Heart left ventricle (tissue), 13 donors: Measurements from ENCODE around the gene BDH1.
"Not testable (repeated sequence)": the region's sequence is repeated elsewhere in the genome, so short reads cannot be mapped to it uniquely, and the experiment has no call there.

Experiments used
- POLR2A ChIP-seq, 2 donors: fragments of 450-650 bp; IDR thresholded peaks; one replicate each; pipeline ENCODE4 v1.6.1; 2017; ENCODE audit warnings: antibody characterized with exemption in 2 of 2, mild to moderate bottlenecking in 2 of 2, moderate library complexity in 2 of 2
- TF ChIP-seq, protein P1 (sequence below), 12 donors: fragments of 200-600 bp; sonication (generic) in 4 of 12; IDR thresholded peaks; one replicate each; pipeline versions ENCODE4 v1.5.0 to v1.8.0; 2018 to 2022; ENCODE audit warnings: antibody characterized with exemption in 12 of 12, mild to moderate bottlenecking in 5 of 12
- donor health status: ischemic (EF 13 %, LVEDD 7.1; RV severe dilation, severe dysfunction).
- donor health status: DM: no; HTN: yes; CAD: no.
- donor health status: DM: no; HTN: no; CAD: no.
- donor health status: ischemic (EF 25% LVEDD 6.9; RV normal size, moderate dysfunction).
- donor health status: ischemic (EF 25% LVEDD 5.7; RV mildly dilated, moderate dysfunction).
- donor health status: ischemic (EF 35%, LVEDD 5.7; RV mildly dilated, moderate dysfunction).
- donor health status: nonischemic (EF 11% LVEDD 7.7; RV severe dilation, severe dysfunction).
- donor health status: DM: yes; HTN: yes; CAD: no.
- donor health status: PGD.
- donor health status: ischemic (EF 29% LVEDD 5.4; RV normal size, mild dysfunction).
- donor health status: nonischemic (EF 23%, LVEDD 6.1; RV moderate dilation, normal function).

DNA sequence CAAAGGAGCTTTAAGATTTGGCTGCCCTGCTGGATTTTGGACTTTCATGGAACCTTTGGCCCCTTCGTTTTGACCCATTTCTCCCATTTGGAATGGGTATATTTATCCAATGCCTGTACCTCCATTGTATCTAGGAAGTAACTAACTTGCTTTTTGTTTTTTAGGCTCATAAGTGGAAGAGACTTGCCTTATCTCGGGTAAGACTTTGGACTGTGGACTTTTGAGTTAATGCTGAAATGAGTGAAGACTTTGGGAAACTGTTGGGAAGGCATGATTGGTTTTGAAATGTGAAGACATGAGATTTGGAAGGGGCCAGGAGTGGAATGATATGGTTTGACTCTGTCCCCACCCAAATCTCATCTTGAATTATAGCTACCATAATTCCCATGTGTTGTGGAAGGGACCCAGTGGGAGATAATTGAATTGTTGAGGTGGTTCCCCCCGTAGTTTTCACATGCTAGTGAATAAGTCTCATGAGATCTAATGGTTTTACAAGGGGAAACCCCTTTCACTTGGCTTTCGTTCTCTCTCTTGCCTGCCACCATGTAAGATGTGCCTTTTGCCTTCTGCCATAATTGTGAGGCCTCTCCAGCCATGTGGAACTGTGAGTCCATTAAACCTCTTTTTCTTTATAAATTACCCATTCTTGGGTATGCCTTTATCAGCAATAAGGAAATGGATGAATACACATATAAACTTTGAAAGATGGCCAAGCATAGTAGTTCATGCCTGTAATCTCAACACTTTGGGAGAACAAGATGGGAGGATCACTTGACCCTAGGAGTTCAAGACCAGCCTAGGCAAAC is 15.5 kb upstream of the BDH1 start:
- TF ChIP-seq, protein P1, sequence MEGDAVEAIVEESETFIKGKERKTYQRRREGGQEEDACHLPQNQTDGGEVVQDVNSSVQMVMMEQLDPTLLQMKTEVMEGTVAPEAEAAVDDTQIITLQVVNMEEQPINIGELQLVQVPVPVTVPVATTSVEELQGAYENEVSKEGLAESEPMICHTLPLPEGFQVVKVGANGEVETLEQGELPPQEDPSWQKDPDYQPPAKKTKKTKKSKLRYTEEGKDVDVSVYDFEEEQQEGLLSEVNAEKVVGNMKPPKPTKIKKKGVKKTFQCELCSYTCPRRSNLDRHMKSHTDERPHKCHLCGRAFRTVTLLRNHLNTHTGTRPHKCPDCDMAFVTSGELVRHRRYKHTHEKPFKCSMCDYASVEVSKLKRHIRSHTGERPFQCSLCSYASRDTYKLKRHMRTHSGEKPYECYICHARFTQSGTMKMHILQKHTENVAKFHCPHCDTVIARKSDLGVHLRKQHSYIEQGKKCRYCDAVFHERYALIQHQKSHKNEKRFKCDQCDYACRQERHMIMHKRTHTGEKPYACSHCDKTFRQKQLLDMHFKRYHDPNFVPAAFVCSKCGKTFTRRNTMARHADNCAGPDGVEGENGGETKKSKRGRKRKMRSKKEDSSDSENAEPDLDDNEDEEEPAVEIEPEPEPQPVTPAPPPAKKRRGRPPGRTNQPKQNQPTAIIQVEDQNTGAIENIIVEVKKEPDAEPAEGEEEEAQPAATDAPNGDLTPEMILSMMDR (IDR thresholded peaks at IDR 0.05), result not testable (repeated sequence)
- TF ChIP-seq POLR2A (IDR thresholded peaks at IDR 0.05), result not testable (repeated sequence)
